HG03520 (cell line): ENCODE results near the gene SLC6A7.

Experiments
- ATAC-seq: cut with Tn5 transposase; IDR thresholded peaks from one replicate; pipeline ENCODE4 v1.9.1; 2021; ENCODE audit warnings: mild to moderate bottlenecking, moderate library complexity; ENCODE audit not compliant: unreplicated experiment

SLC6A7 gene

DNA sequence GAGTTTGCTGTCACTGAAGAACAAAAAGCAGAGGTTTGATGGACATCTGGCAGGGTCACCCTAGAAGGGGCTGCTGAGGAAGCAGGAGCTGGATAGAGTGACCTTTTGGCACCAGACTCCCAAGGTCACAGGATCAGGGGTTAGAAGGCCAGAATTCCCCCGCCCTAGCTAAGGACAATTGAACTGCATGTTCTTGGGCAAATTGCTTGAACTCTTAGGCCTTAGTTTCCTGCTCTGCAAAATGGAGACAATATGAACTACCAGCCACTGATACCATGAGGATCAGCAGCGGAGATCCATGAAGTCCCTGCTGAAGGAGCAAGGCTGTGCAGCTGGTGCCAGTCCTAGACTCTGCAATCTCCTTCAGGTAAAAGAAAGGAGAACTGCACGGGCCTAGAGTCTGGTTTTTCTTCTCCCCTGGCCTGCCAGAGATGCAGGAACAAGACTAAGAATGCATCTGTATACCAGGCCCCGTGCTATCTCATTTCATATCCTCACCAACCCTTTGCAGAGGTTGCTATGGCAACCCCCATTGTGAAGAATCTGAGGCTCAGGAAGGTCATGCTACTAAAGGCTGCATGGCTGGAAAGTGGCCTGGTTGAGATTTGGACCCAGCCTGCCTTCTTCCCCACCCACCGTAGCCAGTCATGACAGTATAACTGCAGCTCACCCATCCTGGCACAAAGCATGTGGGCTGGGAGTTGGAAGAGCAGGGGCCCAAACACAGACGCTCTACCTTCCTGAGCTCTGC, 66.0 kb downstream of the SLC6A7 start:
- no peak for ATAC-seq

DNA sequence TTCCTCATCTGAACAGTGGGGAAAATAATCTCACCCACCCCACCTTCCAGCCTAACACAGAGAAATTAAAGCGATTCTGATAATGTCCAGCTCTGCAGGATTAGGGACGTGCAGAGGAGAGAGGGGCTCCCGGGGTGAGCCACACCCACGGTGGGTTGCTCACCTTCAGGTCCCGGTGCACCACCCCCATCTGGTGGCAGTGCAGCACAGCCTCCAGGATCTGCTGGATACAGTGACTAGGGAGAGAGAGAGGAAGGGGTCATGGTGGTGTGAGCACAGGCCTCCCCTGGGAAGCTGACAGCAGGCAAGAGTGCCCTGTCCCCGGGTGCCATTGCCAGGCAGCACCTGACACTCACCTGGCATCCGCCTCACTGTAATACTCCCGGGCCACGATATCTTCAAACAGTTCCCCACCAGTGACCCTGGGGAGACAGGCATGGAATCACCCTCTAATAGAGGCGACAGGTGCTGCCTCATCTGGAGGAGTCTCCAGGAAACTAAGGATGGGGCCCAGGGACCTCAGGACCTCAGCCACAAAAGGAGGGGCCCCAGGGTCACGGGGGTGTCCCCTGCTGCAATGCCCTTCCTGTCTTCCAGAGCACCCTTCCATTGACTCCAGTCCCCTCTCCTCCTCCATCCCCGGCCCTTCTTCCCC, 66.7 kb downstream of the SLC6A7 start:
- no peak for ATAC-seq

DNA sequence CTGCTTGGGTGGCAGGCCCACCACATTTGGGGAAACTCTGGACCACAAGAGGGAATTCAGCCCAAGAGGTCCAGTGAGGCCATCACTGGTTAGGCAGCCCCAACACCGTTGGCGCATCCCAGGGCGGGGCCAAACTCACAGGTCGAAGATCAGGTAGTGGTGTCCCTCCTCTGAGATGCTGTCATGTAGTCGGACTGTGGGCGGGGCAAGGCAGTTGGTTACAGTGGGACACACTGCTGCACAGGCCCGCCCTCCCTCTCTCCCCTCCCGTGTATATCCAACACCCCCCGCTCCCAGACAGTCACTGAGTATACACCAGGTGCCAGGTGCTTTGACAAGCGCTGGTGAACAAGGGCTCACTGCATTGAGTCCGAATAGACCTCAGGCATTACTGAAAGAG, 67.6 kb downstream of the SLC6A7 start:
- ATAC-seq = no peak

DNA sequence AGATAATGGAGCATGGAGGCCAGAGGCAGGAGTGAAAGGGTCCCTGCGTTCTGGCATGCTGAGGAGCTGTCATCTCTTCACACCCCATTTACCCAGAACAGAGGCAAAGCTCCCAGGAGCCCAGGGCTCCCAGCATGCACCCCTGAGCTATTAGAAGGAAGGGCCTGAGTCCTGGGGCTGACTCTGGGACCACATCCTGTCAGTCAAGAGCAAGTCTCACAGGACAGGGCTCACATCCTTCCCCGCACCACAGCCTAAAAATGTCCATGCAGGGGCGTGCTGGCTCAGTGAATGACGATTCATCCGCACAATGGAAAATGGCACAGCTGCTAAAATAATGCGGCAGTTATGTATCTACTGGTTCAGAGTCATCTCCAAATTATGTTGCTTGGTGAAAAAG, 68.3 kb downstream of the SLC6A7 start:
- no peak for ATAC-seq
